Measurements from ENCODE around the gene EPHA6.
"Not testable (repeated sequence)": the region's sequence is repeated elsewhere in the genome, so short reads cannot be mapped to it uniquely, and the experiment has no call there.

Gene EPHA6

DNA sequence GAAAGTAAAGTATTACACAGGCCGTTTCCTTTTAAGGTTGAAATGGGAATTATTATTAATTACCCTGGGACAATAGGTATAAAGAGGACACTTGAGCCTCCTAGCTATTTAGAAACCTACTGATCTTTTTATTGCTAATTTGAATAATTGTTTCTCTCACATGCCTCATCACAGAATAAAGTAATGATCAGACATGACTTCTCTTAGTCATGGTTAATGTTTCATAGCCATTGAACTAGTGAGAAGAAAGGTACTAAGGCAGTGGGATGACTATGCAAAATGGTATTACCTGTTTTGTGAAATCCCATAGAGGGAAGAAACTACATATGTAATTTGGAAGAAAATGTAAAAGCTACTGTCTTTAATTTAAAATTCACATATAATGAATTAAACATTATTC, 85.6 kb downstream of the EPHA6 start:
- H3K4me3 ChIP-seq (ENCODE audit: insufficient read depth, low read depth, low read length, poor library complexity, severe bottlenecking) = no peak overlapping the region
- DNase-seq = no peak
- H3K4me1 ChIP-seq (ENCODE audit: control insufficient read depth, insufficient read depth, low read length, poor library complexity, severe bottlenecking) = no peaks in the 10 kb centered on the region
- H3K27ac ChIP-seq (ENCODE audit: insufficient read depth, low read length, poor library complexity, severe bottlenecking) = no peak overlapping the region
- H3K9me3 ChIP-seq (ENCODE audit: control insufficient read depth, low read length) = no peaks in the 10 kb centered on the region
- no peaks in the 10 kb centered on the region for H3K27me3 ChIP-seq (replicated peaks; ENCODE audit: control insufficient read depth, insufficient read depth, low read length, poor library complexity, severe bottlenecking)
- H3K36me3 ChIP-seq (ENCODE audit: control insufficient read depth, insufficient read depth, low read length) = no peaks in the 10 kb centered on the region

DNA sequence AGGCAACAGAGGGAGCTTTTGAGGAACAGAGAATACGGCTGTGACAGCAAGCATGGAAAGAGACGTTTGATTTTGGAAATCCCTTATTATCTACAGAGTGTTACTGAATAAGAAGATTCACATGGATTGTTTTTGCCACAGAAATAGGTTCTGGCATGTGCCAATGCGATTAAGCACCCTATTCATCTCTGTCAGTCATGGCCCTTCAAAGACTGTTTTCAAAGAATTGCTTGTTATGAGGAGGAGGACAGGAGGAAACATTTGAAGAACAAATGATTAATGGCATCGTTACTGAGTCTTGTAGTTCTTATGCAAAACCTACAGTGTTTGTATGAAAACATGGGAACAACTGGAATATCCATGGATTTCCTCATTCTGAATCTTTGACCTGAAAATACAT, 86.2 kb downstream of the EPHA6 start:
- H3K4me3 ChIP-seq (ENCODE audit: insufficient read depth, low read depth, low read length, poor library complexity, severe bottlenecking) = no peak overlapping the region
- H3K4me1 ChIP-seq (ENCODE audit: control insufficient read depth, insufficient read depth, low read length, poor library complexity, severe bottlenecking) = no peaks in the 10 kb centered on the region
- no peaks in the 10 kb centered on the region for H3K36me3 ChIP-seq (ENCODE audit: control insufficient read depth, insufficient read depth, low read length)
- H3K27ac ChIP-seq (ENCODE audit: insufficient read depth, low read length, poor library complexity, severe bottlenecking) = no peak overlapping the region
- no peak for DNase-seq
- no peaks in the 10 kb centered on the region for H3K27me3 ChIP-seq (replicated peaks; ENCODE audit: control insufficient read depth, insufficient read depth, low read length, poor library complexity, severe bottlenecking)
- no peaks in the 10 kb centered on the region for H3K9me3 ChIP-seq (ENCODE audit: control insufficient read depth, low read length)

DNA sequence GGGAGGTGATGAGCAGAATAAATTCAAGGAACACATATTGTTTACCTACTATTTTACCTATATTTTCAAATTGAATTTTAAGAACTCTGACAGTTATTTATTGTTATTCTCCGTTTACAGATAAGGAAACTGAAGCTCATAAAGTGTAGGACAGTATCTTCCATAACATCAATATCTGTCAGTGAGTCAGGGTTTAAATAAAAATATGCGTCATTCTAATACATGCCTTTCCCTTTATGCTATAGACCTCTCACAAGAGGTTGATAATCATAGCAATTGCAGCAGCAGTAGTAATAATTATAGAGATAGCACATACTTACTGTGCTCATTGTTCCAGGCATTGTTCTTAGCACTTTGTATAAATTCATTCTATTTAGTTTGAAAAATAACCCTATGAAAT, 101.1 kb downstream of the EPHA6 start:
- Histone ChIP-seq H3K4me3 (ENCODE audit: insufficient read depth, low read depth, low read length, poor library complexity, severe bottlenecking) (no peak overlapping the region), H3K27me3 (replicated peaks; ENCODE audit: control insufficient read depth, insufficient read depth, low read length, poor library complexity, severe bottlenecking) (no peaks in the 10 kb centered on the region), H3K36me3 (ENCODE audit: control insufficient read depth, insufficient read depth, low read length) (no peaks in the 10 kb centered on the region), H3K4me1 (ENCODE audit: control insufficient read depth, insufficient read depth, low read length, poor library complexity, severe bottlenecking) (no peaks in the 10 kb centered on the region), H3K27ac (ENCODE audit: insufficient read depth, low read length, poor library complexity, severe bottlenecking) (no peak overlapping the region), H3K9me3 (ENCODE audit: control insufficient read depth, low read length) (no peaks in the 10 kb centered on the region)
- no peak for DNase-seq

DNA sequence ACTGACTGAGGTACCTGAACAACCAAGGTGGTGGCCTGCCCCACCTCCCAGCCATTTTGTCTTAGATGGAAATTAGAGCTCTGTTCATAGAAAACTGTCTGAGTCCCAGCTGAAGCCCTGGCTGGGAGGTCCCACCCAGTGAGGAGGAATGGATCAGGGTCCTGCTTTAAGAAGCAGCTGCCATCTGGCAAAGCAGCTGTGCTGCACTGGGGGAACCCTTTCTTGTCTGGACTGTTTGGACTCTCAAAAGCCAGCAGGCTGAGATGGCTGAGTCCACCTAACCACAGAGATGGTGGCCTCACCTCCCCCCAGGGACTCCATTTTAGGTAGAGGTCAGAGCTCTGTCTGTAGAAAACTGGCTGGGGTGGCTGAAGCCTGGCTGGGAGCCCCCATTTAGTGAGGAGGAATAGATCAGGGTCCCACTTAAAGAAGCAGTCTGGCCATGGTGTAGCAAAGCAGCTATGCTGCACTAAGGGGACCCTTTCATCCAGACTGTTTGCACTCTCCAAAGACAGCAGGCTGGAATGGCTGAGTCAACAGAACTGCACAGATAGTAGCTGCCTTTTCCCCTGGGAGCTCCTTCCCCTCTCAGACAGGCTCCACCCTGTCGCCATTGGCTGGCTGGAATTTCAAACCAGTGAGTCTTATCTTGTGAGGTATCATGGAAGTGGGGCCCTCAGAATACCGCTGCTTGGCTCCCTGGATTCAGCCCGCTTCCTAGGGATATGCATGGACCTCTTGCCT, 116.9 kb downstream of the EPHA6 start:
- no peak overlapping the region for H3K4me3 ChIP-seq (ENCODE audit: insufficient read depth, low read depth, low read length, poor library complexity, severe bottlenecking)
- no peak overlapping the region for H3K27ac ChIP-seq (ENCODE audit: insufficient read depth, low read length, poor library complexity, severe bottlenecking)
- H3K4me1 ChIP-seq (ENCODE audit: control insufficient read depth, insufficient read depth, low read length, poor library complexity, severe bottlenecking) = no peaks in the 10 kb centered on the region
- peaks cover 7% of the 10 kb centered on the region for H3K9me3 ChIP-seq (ENCODE audit: control insufficient read depth, low read length)
- no peaks in the 10 kb centered on the region for H3K36me3 ChIP-seq (ENCODE audit: control insufficient read depth, insufficient read depth, low read length)
- H3K27me3 ChIP-seq (replicated peaks; ENCODE audit: control insufficient read depth, insufficient read depth, low read length, poor library complexity, severe bottlenecking) = no peaks in the 10 kb centered on the region
- no peak for DNase-seq

DNA sequence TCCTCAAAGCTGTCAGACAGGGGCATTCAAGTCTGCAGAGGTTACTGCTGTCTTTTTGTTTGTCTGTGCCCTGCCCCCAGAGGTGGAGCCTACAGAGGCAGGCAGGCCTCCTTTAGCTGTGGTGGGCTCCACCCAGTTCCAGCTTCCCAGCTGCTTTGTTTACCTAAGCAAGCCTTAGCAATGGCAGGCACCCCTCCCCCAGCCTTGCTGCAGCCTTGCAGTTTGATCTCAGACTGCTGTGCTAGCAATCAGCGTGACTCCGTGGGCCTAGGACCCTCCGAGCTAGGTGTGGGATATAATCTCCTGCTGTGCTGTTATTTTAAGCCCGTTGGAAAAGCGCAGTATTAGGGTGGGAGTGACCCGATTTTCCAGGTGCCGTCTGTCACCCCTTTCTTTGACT, 127.7 kb downstream of the EPHA6 start:
- H3K27me3 ChIP-seq (replicated peaks; ENCODE audit: control insufficient read depth, insufficient read depth, low read length, poor library complexity, severe bottlenecking); H3K9me3 ChIP-seq (ENCODE audit: control insufficient read depth, low read length); H3K4me3 ChIP-seq (ENCODE audit: insufficient read depth, low read depth, low read length, poor library complexity, severe bottlenecking); H3K4me1 ChIP-seq (ENCODE audit: control insufficient read depth, insufficient read depth, low read length, poor library complexity, severe bottlenecking); H3K27ac ChIP-seq (ENCODE audit: insufficient read depth, low read length, poor library complexity, severe bottlenecking); DNase-seq; H3K36me3 ChIP-seq (ENCODE audit: control insufficient read depth, insufficient read depth, low read length): not testable (repeated sequence)

DNA sequence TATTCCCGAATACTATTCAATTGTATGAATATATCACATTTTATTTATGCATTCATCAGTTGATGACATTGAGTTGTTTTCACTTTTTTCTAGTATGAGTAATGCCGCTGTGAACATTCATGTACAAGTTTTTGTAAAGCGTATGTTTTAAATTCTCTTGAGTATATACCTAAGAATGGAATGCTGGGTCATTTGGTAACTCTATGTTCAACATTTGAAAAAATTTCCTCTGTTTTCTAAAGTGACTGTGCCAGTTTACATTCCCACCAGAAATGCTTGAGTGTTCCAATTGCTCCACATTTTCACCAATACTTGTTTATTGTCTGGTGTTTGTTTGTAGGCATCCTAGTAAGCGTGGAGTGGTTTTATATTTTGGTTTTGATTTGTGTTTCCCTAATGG, 144.5 kb downstream of the EPHA6 start:
- H3K27me3 ChIP-seq (replicated peaks; ENCODE audit: control insufficient read depth, insufficient read depth, low read length, poor library complexity, severe bottlenecking) = no peaks in the 10 kb centered on the region
- H3K9me3 ChIP-seq (ENCODE audit: control insufficient read depth, low read length) = no peaks in the 10 kb centered on the region
- DNase-seq = no peak
- H3K36me3 ChIP-seq (ENCODE audit: control insufficient read depth, insufficient read depth, low read length) = no peaks in the 10 kb centered on the region
- no peak overlapping the region for H3K27ac ChIP-seq (ENCODE audit: insufficient read depth, low read length, poor library complexity, severe bottlenecking)
- H3K4me1 ChIP-seq (ENCODE audit: control insufficient read depth, insufficient read depth, low read length, poor library complexity, severe bottlenecking) = no peaks in the 10 kb centered on the region
- no peak overlapping the region for H3K4me3 ChIP-seq (ENCODE audit: insufficient read depth, low read depth, low read length, poor library complexity, severe bottlenecking)

DNA sequence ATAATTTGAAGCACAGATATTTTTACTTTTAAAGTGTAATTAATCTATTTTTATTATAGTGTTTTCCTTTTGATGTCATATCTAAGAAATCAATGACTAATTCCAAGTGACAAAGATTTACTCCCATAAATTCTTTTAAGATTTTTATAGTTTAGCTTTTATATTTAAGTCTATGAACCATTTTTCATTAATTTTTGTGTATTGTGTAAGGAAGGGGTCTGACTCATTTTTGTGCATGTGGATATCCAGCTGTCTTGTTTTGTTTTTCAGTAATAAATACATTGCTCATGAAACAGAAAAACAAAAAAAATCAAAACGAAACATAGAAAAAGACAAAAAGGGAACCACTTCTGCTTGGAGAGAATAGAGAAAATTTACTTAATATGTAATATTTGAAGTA, 145.1 kb downstream of the EPHA6 start:
- no peak for DNase-seq

DNA sequence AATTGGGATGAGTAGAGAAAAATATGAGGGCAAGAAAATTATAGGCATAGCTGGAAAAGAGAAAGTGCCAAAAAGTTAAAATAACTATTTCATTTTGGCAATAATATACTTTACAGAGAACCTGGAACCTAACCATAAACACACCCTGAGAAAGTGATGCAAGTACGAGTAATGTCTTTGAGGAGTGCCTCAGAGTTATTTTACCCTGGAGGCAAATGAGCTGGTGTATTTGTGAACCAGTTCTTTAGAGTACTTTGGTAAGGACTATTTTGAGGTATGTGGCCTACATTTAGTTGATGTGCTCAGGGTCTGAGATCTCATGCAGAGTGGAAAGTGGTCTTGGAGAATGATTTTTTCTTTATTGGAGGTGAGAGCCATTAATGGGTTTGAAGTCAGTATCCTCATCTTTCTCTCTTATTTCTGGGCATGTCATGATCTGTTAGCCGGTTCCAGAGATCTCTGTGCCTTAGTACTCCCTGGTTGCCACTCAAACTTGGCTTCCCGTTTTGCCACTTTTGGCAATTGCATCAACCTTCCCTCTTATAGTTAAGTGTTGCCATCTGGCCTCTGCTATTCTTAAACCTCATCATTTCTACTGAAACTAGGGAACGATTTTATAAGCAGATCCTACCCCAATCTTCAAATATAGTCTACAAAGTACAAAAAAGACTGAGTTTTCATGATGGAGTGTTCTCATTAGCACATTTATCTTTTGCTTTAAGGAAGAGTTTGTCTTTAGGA, 145.7 kb downstream of the EPHA6 start:
- H3K4me3 ChIP-seq (ENCODE audit: insufficient read depth, low read depth, low read length, poor library complexity, severe bottlenecking) = no peak overlapping the region
- H3K9me3 ChIP-seq (ENCODE audit: control insufficient read depth, low read length) = no peaks in the 10 kb centered on the region
- no peaks in the 10 kb centered on the region for H3K27me3 ChIP-seq (replicated peaks; ENCODE audit: control insufficient read depth, insufficient read depth, low read length, poor library complexity, severe bottlenecking)
- H3K36me3 ChIP-seq (ENCODE audit: control insufficient read depth, insufficient read depth, low read length) = no peaks in the 10 kb centered on the region
- H3K27ac ChIP-seq (ENCODE audit: insufficient read depth, low read length, poor library complexity, severe bottlenecking) = no peak overlapping the region
- DNase-seq = no peak
- H3K4me1 ChIP-seq (ENCODE audit: control insufficient read depth, insufficient read depth, low read length, poor library complexity, severe bottlenecking) = no peaks in the 10 kb centered on the region

More for the DNA sequence above, 145.1 kb downstream of the EPHA6 start:
- Histone ChIP-seq H3K27me3 (replicated peaks; ENCODE audit: control insufficient read depth, insufficient read depth, low read length, poor library complexity, severe bottlenecking) (no peaks in the 10 kb centered on the region), H3K9me3 (ENCODE audit: control insufficient read depth, low read length) (no peaks in the 10 kb centered on the region), H3K36me3 (ENCODE audit: control insufficient read depth, insufficient read depth, low read length) (no peaks in the 10 kb centered on the region), H3K4me1 (ENCODE audit: control insufficient read depth, insufficient read depth, low read length, poor library complexity, severe bottlenecking) (no peaks in the 10 kb centered on the region), H3K4me3 (ENCODE audit: insufficient read depth, low read depth, low read length, poor library complexity, severe bottlenecking) (no peak overlapping the region), H3K27ac (ENCODE audit: insufficient read depth, low read length, poor library complexity, severe bottlenecking) (no peak overlapping the region)

DNA sequence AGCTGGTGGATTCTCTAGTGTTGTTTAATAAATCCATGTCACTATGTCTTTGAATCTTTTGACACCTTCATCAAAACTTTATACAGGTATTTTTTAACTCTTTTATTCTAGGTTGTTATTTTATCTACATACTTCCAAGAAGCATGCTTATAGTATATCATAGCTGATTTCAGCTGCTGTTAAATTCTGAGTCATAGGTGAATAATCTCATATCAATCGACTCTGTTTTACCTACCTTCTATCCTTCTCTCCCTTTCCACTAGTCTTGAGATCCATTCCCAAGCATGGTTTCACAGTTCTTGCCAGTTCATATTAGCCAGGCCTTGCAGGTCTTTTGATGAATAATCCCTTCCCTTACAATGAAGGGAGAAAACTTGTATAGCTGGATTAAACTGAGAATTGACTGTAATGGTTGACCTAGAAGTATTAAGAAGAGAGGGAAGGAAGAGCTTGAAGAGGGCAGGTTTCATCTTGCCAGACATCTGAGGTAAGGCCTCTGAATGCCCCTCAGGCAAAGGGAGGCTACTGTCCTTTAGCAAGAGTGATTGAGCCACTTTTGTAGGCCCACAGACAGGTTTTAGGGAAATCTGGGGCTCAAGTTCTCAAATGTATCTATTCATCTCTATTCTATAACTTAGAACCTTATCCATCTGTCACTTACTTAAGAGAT, 146.4 kb downstream of the EPHA6 start:
- Histone ChIP-seq H3K4me3 (ENCODE audit: insufficient read depth, low read depth, low read length, poor library complexity, severe bottlenecking) (no peak overlapping the region), H3K4me1 (ENCODE audit: control insufficient read depth, insufficient read depth, low read length, poor library complexity, severe bottlenecking) (no peaks in the 10 kb centered on the region), H3K27ac (ENCODE audit: insufficient read depth, low read length, poor library complexity, severe bottlenecking) (no peak overlapping the region), H3K27me3 (replicated peaks; ENCODE audit: control insufficient read depth, insufficient read depth, low read length, poor library complexity, severe bottlenecking) (no peaks in the 10 kb centered on the region), H3K36me3 (ENCODE audit: control insufficient read depth, insufficient read depth, low read length) (no peaks in the 10 kb centered on the region), H3K9me3 (ENCODE audit: control insufficient read depth, low read length) (no peaks in the 10 kb centered on the region)
- DNase-seq = no peak

DNA sequence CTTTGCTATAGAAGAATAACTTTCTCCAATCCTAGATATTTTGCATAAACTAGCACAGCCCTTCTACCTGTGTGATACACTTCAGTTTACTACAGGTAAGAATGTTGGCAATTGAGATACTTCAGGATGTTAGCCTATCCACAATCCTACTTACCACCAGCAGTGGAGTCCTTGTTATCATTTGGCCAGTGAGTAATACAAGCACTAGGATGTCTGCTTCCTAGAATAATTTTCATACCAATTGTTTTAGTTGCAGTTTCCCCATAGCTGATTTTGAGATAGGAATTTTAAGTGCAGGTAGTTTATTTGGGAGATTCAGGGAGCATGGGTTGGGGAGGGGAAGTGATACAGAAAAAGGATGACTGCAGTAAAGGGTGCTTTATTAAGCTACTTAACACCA, 147.2 kb downstream of the EPHA6 start:
- DNase-seq = no peak
- Histone ChIP-seq H3K36me3 (ENCODE audit: control insufficient read depth, insufficient read depth, low read length) (no peaks in the 10 kb centered on the region), H3K4me1 (ENCODE audit: control insufficient read depth, insufficient read depth, low read length, poor library complexity, severe bottlenecking) (no peaks in the 10 kb centered on the region), H3K9me3 (ENCODE audit: control insufficient read depth, low read length) (no peaks in the 10 kb centered on the region), H3K27me3 (replicated peaks; ENCODE audit: control insufficient read depth, insufficient read depth, low read length, poor library complexity, severe bottlenecking) (no peaks in the 10 kb centered on the region), H3K27ac (ENCODE audit: insufficient read depth, low read length, poor library complexity, severe bottlenecking) (no peak overlapping the region), H3K4me3 (ENCODE audit: insufficient read depth, low read depth, low read length, poor library complexity, severe bottlenecking) (no peak overlapping the region)

Data from effector memory CD4-positive, alpha-beta T cell (primary cell).